Measurements from ENCODE around the gene IFNL3.
A peak's percentile ranks its signal among the peaks of the same experiment; 100 is the strongest.

IFNL3 gene

DNA sequence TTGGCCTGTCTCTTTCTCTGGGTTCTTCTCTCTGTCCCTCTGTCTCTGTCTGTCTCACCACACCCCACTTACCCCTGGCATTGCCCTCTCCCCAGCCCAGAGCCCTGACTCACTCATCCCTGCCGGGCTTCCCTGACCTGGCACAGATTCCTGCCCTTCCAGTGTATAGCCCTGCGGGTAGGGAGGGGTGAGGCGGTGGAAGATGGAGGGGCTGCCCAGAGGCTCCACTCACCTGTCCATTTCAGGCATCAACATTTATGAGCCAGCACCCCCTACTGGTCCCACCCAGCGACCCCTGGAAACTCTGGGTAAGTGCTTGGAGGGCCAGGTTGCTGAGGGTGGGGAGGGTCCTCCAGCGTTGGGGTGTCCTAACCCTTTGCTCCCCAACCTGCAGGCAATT, 47.0 kb downstream of the IFNL3 start:
- DNase-seq (ENCODE audit: low spot score), result peak; percentile 24
- in situ Hi-C loops (cut with MboI; ENCODE audit: low sequenced_read_pairs, unreplicated experiment), result no loop called here
- TF ChIP-seq, protein P1, sequence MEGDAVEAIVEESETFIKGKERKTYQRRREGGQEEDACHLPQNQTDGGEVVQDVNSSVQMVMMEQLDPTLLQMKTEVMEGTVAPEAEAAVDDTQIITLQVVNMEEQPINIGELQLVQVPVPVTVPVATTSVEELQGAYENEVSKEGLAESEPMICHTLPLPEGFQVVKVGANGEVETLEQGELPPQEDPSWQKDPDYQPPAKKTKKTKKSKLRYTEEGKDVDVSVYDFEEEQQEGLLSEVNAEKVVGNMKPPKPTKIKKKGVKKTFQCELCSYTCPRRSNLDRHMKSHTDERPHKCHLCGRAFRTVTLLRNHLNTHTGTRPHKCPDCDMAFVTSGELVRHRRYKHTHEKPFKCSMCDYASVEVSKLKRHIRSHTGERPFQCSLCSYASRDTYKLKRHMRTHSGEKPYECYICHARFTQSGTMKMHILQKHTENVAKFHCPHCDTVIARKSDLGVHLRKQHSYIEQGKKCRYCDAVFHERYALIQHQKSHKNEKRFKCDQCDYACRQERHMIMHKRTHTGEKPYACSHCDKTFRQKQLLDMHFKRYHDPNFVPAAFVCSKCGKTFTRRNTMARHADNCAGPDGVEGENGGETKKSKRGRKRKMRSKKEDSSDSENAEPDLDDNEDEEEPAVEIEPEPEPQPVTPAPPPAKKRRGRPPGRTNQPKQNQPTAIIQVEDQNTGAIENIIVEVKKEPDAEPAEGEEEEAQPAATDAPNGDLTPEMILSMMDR (IDR thresholded peaks at IDR 0.05; ENCODE audit: borderline replicate concordance, control extremely low read depth, extremely low read depth, insufficient read depth, missing control alignments), result peak; percentile 5

DNA sequence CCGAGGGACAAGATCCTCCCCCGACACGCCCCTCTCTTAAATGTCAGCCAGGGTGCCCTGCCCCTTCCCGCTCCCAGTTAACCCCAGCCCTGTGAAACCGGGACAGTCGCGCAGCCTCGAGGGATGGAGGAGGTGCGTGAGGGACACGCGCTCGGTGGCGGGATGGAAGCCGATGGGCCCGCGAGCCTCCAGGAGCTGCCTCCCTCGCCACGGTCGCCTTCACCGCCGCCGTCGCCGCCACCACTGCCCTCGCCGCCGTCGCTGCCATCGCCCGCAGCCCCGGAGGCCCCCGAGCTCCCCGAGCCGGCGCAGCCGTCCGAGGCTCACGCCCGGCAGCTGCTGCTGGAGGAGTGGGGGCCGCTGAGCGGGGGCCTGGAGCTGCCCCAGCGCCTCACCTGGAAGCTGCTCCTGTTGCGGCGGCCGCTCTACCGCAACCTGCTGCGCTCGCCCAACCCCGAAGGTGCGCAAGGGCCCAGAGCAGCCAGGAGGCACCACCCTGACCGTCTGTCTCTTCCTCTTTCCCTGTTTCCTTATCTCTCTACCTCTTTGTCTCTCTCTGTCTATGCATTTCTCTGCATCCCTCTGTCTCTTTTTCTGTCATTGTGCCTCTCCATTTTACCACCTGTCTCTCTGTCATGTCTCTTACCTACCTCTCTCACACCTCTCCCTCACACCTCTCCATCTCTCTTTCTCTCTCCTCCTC, 47.8 kb downstream of the IFNL3 start, which contains the start of gene NCCRP1:
NCCRP1 (plus strand) TSS at position 105 of the 703 bp plus-strand sequence; CDS start at position 124, 19 bp downstream.
- in situ Hi-C loops (cut with MboI; ENCODE audit: low sequenced_read_pairs, unreplicated experiment), result no loop called here
- TF ChIP-seq, protein P1 (IDR thresholded peaks at IDR 0.05; ENCODE audit: borderline replicate concordance, control extremely low read depth, extremely low read depth, insufficient read depth, missing control alignments), result no peak
- DNase-seq (ENCODE audit: low spot score), result peak; percentile 26

DNA sequence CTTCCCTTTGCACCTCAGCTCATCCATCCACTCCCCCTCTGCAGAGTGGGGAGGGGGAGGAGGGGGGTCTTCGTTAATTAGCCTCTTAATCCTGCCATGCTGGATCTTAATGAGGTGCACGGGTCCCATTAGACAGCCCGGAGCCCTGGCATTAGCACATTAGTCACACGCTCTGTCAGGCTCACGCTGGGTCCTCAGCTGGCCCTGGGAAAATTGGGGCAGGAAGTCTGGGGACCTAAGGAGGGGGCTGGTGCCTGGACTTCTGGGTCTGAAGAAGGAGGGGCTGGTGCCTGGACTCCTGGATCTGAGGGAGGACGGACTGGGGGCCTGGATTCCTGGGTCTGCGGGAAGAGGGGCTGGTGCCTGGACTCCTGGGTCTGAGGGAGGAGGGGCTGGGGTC, 48.5 kb downstream of the IFNL3 start:
- TF ChIP-seq, protein P1 (IDR thresholded peaks at IDR 0.05; ENCODE audit: borderline replicate concordance, control extremely low read depth, extremely low read depth, insufficient read depth, missing control alignments), result no peak
- in situ Hi-C loops (cut with MboI; ENCODE audit: low sequenced_read_pairs, unreplicated experiment), result no loop called here

DNA sequence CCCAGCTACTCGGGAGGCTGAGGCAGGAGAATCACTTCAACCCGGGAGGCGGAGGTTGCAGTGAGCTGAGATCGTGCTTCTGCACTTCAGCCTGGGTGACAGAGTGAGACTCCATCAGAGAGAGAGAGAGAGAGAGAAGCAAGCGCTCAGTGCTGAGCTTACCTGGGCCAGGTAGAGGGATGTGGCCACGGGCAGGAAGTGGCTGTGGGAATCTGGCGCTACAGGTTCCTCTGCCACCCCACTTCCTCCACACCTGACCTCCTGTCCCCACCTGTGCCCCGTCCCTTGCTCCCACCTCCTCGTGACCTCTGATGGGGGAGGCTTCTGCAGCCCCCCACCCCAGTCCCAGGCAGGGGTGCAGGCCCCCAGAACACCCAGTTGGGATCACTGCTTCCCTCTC, 49.1 kb downstream of the IFNL3 start:
- TF ChIP-seq, protein P1 (IDR thresholded peaks at IDR 0.05; ENCODE audit: borderline replicate concordance, control extremely low read depth, extremely low read depth, insufficient read depth, missing control alignments), result no peak
- DNase-seq (ENCODE audit: low spot score), result no peak
- in situ Hi-C loops (cut with MboI; ENCODE audit: low sequenced_read_pairs, unreplicated experiment), result no loop called here

More for the DNA sequence above, 48.5 kb downstream of the IFNL3 start:
- no peak for DNase-seq (ENCODE audit: low spot score)

DNA sequence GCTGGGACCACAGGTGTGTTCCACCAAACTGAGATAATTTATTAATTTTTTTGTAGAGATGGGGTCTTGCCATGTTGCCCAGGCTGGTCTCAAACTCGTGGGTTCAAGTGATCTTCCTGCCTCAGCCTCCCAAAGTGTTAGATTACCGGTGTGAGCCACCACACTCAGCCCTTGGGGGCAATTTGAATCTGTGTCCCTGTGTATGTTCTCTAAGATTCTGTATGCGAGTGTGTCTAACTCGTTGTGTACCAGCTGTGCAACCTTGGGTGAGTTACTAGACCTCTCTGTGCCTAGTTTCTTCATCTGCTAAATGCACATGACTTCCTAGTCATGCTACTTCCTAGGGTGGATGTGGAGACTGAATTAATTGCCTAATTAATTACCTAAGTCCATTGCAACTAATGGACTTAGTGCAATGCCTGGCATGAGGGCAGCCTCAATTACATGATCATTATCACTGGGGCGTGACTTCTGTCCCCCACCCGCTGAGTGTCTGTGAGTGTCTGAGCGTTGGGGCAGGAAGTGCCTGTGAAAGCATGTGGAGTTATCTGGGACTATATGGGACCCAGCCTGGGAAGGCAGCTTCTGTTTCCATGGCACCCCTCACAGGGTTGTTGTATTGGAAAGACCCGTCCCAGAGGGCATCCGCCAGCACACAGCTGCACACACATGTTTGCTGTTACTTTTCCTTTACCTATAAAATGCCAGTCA, 49.8 kb downstream of the IFNL3 start:
- in situ Hi-C loops (cut with MboI; ENCODE audit: low sequenced_read_pairs, unreplicated experiment), result no loop called here
- TF ChIP-seq, protein P1 (IDR thresholded peaks at IDR 0.05; ENCODE audit: borderline replicate concordance, control extremely low read depth, extremely low read depth, insufficient read depth, missing control alignments), result no peak
- no peak for DNase-seq (ENCODE audit: low spot score)

DNA sequence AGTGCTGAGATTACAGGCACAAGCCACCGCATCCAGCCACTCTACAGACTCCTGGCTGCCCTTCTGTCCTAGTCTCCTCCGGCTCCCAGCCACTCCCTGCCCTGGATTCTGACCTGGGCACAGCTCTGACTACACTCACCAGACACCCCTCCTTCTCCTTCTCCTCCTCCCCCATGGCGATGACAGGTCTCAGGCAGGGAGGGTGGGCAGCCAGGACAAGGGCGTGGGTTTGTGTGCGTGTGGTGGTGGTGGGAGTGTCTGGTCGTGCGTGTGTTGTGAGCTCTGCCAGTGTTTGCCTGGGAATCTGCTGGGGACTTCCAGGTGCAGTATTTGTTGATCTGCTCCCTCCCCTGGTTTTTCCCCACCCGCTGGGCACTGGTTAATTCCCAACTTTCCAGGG, 51.0 kb downstream of the IFNL3 start:
- no peak for DNase-seq (ENCODE audit: low spot score)
- in situ Hi-C loops (cut with MboI; ENCODE audit: low sequenced_read_pairs, unreplicated experiment), result no loop called here
- TF ChIP-seq, protein P1 (IDR thresholded peaks at IDR 0.05; ENCODE audit: borderline replicate concordance, control extremely low read depth, extremely low read depth, insufficient read depth, missing control alignments), result no peak
